H1 (cell line): ENCODE data around the gene AP1S1. TPM values are rescaled to one million over a fixed set of nuclear protein-coding genes. Genes with fewer than 3 reads are reported as not detected.

Experiments used
- ASH2L ChIP-seq: fragments of 200-600, 300-600 bp; sonication (generic); IDR thresholded peaks from one replicate; pipeline ENCODE4 v1.7.1; 2017; ENCODE audit warnings: low read length
- BACH1 ChIP-seq: IDR thresholded peaks from 2 replicates; pipeline ENCODE4 v1.6.1; 2012; ENCODE audit warnings: low read length, improper control_type of control experiment
- GABPA ChIP-seq: IDR thresholded peaks from 2 replicates; pipeline ENCODE4 v1.6.1; 2011; ENCODE audit warnings: mild to moderate bottlenecking, low read length, moderate library complexity, borderline replicate concordance; ENCODE audit not compliant: insufficient read depth
- PHF8 ChIP-seq: fragments of 200-600 bp; sonication (generic); conservative IDR thresholded peaks from 2 replicates; pipeline ENCODE4 v1.7.1; 2012; ENCODE audit warnings: low read depth, mild to moderate bottlenecking, inconsistent platforms, low read length, moderate library complexity
- POU5F1 ChIP-seq: IDR thresholded peaks from 2 replicates; pipeline ENCODE4 v1.6.1; 2011; ENCODE audit warnings: low read depth, mild to moderate bottlenecking, low read length, moderate library complexity
- RAD21 ChIP-seq, 2 experiments: IDR thresholded peaks in 1 of 2; conservative IDR thresholded peaks in 1 of 2; 2 replicates each; pipeline ENCODE4 v1.6.1; 2011; ENCODE audit warnings: low read depth in 2 of 2, low read length in 2 of 2, improper control_type of control experiment in 1 of 2, inconsistent platforms in 1 of 2, mild to moderate bottlenecking in 1 of 2, moderate library complexity in 1 of 2
- RBBP5 ChIP-seq: IDR thresholded peaks from 2 replicates; pipeline ENCODE4 v1.7.1; 2012; ENCODE audit warnings: low read depth, mild to moderate bottlenecking, inconsistent platforms, low read length, moderate library complexity, borderline replicate concordance
- SP1 ChIP-seq: IDR thresholded peaks from 2 replicates; pipeline ENCODE4 v1.6.1; 2011; ENCODE audit warnings: low read depth, low read length
- polyA plus RNA-seq, 7 experiments: library from polyadenylated mRNA; depleted of rRNA in 3 of 7; stranded (reverse) in 5 of 7; unstranded in 2 of 7; fragments of >200 nt in 5 of 7; fragments of 200-250 nt in 2 of 7; gene quantifications; 1 replicate in 5 of 7; 2 replicates in 1 of 7; 4 replicates in 1 of 7; pipeline versions ENCODE4 v1.2.1 to v1.2.3, GENCODE V29; 2011 to 2013; ENCODE audit warnings: missing spikeins in 2 of 7, mixed read lengths in 2 of 7
- total RNA-seq: library from RNA; stranded (reverse); fragmentation: NEBNext Ultra II Directional; extraction: Animal tissue kit (Norgen Biotek cat#: 25700); gene quantifications from 2 replicates; pipeline ENCODE4 v1.2.1, GENCODE V29; 2021
- TF ChIP-seq, protein P1 (sequence below): fragments of 300-600 bp; sonication (generic); IDR thresholded peaks from 2 replicates; pipeline ENCODE4 v1.7.1; 2012; ENCODE audit warnings: low read length, moderate library complexity, mild to moderate bottlenecking, inconsistent platforms; ENCODE audit not compliant: insufficient replicate concordance

The AP1S1 gene
- total and polyA plus RNA-seq, 2 of the 8 experiments (the other 6 are each of a cell fraction or from before 2014, with no cell fraction given) = 56.1 to 59.3 TPM

DNA sequence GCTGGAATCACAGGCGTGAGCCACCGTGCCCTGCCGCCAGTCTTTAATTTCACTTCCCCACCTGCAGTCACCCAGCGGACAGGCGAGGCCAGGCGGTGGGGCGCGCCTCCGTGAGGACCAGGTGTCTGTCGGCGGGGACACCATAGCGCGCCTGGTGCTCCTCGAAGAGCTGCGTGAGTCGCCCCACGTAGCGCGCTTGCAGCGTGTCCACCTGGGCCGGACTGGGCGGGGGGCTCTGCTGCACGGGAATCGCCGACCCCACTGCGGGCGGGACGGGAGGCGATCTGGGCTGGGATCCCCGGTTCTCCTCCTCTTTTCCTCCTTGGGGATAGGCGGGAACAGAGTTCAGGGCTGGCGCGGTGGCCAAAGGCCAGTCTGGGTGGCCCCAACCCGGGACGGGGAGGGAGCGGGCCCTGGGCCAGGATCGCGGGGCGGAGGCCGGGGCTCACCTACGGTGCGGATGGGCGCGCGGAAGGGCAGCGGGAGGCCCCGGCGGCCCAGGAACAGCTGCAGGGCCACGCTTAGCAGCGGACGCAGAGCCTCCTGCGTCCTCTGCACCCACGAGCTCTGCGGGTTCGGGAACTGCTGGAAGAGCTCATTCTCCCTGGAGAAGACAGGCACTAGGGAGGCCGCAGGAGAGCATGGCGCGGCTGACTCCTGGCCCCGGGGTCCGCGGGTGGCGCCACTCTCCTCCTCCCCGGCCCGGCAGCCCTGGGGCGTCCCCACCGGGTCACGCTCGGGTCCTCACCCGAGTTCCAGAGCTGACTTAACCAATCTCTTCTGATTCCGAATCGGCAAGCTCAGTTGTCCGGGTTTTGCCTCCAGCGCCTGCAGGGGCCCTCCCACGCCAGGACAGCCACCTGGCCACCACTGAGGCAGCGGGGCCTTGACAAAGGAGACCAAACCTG is 47.7 kb downstream of the AP1S1 start (continued):
- TF ChIP-seq POU5F1 (no peak), RBBP5 (no peak; the same call in 1 of the 2 replicates), ASH2L (peak; percentile 75), BACH1 (no peak), RAD21 (IDR thresholded peaks at IDR 0.05 in 1 of 2, conservative IDR thresholded peaks at IDR 0.05 in 1 of 2; ENCODE audit: low read depth in 2 of 2, low read length in 2 of 2) (no peak), PHF8 (no peak), SP1 (no peak), GABPA (no peak)
- TF ChIP-seq, protein P1, sequence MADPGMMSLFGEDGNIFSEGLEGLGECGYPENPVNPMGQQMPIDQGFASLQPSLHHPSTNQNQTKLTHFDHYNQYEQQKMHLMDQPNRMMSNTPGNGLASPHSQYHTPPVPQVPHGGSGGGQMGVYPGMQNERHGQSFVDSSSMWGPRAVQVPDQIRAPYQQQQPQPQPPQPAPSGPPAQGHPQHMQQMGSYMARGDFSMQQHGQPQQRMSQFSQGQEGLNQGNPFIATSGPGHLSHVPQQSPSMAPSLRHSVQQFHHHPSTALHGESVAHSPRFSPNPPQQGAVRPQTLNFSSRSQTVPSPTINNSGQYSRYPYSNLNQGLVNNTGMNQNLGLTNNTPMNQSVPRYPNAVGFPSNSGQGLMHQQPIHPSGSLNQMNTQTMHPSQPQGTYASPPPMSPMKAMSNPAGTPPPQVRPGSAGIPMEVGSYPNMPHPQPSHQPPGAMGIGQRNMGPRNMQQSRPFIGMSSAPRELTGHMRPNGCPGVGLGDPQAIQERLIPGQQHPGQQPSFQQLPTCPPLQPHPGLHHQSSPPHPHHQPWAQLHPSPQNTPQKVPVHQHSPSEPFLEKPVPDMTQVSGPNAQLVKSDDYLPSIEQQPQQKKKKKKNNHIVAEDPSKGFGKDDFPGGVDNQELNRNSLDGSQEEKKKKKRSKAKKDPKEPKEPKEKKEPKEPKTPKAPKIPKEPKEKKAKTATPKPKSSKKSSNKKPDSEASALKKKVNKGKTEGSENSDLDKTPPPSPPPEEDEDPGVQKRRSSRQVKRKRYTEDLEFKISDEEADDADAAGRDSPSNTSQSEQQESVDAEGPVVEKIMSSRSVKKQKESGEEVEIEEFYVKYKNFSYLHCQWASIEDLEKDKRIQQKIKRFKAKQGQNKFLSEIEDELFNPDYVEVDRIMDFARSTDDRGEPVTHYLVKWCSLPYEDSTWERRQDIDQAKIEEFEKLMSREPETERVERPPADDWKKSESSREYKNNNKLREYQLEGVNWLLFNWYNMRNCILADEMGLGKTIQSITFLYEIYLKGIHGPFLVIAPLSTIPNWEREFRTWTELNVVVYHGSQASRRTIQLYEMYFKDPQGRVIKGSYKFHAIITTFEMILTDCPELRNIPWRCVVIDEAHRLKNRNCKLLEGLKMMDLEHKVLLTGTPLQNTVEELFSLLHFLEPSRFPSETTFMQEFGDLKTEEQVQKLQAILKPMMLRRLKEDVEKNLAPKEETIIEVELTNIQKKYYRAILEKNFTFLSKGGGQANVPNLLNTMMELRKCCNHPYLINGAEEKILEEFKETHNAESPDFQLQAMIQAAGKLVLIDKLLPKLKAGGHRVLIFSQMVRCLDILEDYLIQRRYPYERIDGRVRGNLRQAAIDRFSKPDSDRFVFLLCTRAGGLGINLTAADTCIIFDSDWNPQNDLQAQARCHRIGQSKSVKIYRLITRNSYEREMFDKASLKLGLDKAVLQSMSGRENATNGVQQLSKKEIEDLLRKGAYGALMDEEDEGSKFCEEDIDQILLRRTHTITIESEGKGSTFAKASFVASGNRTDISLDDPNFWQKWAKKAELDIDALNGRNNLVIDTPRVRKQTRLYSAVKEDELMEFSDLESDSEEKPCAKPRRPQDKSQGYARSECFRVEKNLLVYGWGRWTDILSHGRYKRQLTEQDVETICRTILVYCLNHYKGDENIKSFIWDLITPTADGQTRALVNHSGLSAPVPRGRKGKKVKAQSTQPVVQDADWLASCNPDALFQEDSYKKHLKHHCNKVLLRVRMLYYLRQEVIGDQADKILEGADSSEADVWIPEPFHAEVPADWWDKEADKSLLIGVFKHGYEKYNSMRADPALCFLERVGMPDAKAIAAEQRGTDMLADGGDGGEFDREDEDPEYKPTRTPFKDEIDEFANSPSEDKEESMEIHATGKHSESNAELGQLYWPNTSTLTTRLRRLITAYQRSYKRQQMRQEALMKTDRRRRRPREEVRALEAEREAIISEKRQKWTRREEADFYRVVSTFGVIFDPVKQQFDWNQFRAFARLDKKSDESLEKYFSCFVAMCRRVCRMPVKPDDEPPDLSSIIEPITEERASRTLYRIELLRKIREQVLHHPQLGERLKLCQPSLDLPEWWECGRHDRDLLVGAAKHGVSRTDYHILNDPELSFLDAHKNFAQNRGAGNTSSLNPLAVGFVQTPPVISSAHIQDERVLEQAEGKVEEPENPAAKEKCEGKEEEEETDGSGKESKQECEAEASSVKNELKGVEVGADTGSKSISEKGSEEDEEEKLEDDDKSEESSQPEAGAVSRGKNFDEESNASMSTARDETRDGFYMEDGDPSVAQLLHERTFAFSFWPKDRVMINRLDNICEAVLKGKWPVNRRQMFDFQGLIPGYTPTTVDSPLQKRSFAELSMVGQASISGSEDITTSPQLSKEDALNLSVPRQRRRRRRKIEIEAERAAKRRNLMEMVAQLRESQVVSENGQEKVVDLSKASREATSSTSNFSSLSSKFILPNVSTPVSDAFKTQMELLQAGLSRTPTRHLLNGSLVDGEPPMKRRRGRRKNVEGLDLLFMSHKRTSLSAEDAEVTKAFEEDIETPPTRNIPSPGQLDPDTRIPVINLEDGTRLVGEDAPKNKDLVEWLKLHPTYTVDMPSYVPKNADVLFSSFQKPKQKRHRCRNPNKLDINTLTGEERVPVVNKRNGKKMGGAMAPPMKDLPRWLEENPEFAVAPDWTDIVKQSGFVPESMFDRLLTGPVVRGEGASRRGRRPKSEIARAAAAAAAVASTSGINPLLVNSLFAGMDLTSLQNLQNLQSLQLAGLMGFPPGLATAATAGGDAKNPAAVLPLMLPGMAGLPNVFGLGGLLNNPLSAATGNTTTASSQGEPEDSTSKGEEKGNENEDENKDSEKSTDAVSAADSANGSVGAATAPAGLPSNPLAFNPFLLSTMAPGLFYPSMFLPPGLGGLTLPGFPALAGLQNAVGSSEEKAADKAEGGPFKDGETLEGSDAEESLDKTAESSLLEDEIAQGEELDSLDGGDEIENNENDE = no peak
